HG03565 (cell line): Measurements from ENCODE around the gene WRAP73.

ENCODE experiments used
- ATAC-seq: cut with Tn5 transposase; IDR thresholded peaks from one replicate; pipeline ENCODE4 v1.9.1; 2021; ENCODE audit warnings: mild to moderate bottlenecking, moderate library complexity; ENCODE audit not compliant: unreplicated experiment

Gene WRAP73, protein sequence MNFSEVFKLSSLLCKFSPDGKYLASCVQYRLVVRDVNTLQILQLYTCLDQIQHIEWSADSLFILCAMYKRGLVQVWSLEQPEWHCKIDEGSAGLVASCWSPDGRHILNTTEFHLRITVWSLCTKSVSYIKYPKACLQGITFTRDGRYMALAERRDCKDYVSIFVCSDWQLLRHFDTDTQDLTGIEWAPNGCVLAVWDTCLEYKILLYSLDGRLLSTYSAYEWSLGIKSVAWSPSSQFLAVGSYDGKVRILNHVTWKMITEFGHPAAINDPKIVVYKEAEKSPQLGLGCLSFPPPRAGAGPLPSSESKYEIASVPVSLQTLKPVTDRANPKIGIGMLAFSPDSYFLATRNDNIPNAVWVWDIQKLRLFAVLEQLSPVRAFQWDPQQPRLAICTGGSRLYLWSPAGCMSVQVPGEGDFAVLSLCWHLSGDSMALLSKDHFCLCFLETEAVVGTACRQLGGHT

DNA sequence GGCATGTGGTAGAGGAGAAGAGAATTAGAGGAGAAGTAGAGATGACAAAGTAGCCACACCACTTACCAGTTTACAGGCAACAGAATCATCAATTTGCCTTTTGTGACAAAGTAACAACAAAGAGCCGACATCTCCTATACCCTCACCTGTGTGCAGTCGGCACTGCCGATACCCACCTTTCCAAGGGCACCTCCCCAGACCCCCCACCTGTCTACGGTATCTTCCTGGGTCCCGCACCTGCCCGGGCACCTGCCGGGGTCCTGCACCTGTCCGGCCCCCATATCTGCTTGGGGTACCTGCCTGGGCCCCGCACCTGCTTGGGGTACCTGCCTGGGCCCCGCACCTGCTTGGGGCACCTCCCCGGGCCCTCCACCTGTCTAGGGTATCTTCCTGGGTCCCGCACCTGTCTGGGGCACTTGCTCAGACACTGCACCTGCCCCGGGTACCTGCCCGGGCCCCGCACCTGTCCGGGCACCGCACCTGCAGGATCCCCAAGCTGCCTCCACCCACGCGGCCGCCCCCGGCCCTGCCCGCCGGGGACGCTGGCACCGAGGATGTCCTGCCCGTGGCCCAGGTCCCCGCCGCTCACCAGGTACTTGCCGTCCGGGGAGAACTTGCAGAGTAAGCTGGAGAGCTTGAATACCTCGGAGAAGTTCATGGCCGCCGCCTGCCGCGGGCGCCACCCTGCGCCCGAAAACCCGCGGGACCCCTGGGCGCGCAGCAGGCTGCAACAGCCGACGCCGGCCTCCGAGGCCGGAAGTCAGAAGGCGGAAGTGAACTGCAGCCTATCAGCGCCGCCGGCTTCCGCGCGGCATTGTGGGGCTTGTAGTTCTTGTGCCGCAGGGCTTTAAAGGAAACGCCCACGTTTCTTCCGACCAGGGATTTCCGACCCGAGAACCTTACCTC, at the start of gene WRAP73:
TSS of gene WRAP73 (minus strand) at position 762 of the 906 bp plus-strand sequence. CDS start at position 658, 104 bp downstream.
- ATAC-seq, result peak; percentile 89

DNA sequence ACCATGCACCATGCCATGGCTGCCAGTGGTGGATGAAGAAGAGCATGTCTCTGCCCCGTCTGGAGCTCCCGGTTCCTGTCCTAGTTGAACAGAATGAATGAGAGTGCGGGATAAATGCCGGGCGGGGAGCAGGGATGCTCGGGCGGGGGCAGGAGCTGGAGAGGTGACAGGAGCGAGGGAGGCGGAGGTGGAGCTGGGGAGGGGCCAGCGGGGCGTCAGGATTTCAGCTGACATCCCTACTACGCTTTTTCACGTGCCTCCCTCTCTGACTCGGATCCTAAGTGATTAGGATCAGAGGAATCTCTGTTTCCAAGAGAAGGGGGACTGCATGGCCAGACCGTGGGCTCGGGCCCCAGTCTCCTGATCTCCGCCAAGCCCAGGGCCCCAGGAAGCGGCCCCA, 49.7 kb upstream of the WRAP73 start:
- no peak for ATAC-seq

DNA sequence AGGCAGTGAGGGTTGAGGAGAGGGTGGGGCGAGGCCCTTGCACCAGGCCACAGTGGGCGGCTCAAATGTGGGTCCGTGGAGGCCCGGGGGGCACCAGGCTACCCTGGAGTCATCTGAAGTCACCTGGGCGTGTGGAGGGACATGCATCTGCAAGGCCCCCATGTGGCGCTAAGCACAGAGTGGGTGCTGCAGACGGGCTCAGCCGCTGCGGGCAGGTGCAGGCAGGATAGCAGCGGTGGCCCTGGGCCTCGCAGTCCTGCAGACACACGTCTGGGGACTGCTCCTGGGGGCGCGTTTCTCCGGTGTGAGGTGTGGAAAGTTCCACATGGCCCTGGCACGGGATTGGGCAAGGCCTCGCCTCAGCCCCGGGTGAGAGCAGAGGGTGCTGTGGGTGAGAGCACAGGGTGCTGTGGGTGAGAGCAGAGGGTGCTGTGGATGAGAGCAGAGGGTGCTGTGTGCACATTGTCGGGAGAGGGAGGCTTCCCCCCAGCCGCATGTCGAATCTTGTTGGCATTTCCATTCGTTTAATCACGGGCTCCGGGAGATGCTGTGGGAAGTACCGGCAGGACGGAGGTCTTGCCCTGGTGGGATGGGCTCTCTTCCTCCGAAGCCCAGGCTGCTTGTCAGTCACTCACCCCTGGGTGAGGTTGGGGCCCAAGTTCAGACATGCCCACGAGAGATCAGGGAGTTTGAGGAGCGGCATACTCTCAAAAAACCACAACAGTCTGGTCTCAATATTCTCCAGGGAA, 48.9 kb upstream of the WRAP73 start:
- ATAC-seq, result no peak

DNA sequence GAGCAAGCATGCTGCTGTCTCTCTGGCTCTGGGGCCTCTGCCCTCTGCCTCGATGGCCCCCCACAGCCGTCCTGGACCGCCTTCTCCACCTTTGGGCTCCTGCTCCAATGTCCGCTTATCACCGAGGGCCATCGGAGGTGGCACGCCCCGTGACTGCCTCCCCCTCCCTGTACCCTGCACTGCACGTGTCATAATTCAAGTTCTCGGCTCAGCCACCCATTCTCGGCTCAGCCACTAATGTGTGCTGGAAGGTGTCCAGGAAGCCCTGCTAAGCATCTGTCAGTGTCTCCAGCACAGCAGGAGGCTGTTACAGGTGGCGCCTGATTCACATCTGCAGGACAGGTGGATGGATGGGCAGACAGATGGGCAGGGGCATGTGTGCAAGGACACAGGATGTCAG, 47.9 kb upstream of the WRAP73 start:
- ATAC-seq, result no peak

DNA sequence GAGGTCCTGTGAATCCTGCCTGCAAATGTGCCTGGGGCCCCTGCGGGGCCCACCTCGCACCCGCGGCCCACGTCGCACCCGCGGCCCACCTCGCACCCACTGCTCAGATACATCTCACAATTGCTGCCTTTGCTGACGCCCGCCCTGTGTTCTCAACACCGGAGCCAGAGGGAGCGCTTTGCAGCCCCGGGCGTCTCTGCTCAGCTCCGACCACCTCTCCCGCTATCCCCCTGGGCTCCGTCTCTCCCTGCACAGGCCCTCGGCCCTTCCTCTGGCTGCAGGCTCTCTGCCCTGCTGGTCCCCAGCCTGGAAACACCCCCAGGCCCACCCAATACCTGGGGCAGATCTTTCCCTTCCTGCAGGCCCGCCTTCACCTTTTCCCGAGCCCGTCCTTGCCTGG, 47.2 kb upstream of the WRAP73 start:
- ATAC-seq, result no peak

DNA sequence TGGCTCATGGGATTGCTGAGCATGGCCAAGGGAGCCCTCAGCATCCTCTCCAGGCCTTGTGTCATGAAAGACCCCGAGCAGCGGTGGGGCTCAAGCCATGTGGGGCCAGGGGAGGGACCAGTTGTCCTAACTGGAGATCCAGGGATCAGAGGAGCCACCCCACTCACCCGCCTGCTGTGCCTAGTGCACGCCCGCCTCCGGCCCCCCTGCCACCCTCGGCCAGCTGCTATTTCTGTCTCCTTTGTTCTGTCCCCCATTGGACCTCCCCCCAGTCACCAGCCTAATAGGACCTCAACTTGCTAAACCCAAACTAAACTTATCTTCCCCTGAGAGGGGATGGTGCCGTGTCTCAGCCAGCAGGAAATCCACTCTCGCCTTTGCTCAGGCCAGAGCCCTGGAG, 46.8 kb upstream of the WRAP73 start:
- no peak for ATAC-seq

DNA sequence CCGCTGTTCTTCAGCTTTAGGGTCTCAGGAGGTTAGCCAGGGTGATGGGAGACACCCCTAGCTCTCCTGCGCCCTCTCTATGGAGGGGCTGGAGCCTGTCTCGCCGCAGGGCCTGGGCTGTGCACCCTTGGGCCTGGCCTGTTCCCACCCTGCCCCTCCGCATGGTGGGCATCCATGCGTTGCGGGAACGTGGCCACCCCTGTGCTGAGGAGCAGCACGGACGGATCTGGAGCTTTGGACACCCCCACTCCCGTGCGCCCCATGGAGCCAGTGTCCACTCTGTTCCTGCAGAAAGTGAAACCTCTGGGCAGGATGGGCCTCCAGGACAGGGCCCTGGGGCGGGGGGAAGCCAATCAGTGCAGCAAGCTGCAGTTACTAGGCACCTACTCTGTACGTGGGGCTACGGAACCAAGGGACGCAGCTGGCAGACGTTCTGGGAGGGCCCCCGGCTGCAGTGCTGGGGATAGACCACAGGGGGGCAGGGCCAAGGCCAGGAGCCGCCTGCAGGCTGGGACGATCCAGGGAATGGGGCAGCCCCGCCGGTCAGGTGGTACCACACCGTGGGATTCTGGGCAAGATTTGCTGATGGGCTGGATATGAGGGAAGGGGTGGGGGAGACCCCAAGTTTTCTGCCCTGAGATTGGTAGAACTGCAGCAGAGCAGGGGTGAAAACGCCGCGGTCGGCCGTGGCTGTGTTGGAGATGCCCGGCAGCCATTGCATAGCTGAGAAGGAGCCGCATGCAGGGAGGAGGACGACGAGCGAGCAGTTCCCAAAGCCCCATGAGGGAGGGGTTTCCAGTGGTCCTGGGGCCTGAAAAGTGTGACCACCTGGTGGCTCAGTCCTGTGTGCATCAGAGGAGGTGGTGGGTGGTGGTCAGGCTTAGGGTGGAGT, 45.7 kb upstream of the WRAP73 start:
- no peak for ATAC-seq

DNA sequence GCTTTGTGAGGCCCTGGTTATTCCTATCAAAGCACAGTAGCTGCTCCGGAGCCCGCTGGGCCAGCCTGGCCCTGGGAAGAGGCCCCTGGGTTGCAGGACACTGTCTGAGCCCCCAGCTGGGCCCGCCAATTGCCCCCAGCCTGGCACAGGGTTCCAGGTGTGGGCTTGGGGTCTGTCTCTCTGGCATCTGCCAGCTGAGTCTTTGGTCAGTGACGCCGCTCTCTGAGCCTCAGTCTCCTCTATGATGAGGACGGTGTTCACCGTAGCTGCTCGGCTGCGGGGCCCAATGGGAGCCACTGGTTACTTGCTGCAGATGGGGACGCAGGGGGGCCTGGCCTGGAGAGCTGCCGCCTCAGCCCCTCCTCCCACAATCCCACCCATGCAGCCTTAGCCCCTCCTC, 43.4 kb upstream of the WRAP73 start:
- ATAC-seq, result no peak

DNA sequence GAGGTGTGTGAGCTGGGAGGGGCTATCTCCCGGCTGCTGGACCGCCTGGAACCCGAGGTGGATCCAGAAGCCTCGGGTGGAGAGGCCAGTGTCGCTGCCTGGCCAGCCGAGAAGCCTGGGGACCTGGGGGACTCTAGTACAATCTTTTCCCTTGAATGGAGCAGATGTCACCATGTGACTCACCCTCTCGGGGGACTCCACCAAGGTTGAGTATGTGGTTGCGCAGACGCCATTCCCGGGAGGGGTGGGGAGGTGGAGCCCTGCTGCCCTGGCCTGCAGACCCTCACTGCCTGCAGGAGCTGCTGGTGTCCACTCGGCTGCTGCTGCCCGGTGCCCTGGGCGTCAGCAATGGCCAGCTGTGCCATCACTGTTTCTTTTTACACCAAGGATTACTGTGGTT, 42.7 kb upstream of the WRAP73 start:
- no peak for ATAC-seq

DNA sequence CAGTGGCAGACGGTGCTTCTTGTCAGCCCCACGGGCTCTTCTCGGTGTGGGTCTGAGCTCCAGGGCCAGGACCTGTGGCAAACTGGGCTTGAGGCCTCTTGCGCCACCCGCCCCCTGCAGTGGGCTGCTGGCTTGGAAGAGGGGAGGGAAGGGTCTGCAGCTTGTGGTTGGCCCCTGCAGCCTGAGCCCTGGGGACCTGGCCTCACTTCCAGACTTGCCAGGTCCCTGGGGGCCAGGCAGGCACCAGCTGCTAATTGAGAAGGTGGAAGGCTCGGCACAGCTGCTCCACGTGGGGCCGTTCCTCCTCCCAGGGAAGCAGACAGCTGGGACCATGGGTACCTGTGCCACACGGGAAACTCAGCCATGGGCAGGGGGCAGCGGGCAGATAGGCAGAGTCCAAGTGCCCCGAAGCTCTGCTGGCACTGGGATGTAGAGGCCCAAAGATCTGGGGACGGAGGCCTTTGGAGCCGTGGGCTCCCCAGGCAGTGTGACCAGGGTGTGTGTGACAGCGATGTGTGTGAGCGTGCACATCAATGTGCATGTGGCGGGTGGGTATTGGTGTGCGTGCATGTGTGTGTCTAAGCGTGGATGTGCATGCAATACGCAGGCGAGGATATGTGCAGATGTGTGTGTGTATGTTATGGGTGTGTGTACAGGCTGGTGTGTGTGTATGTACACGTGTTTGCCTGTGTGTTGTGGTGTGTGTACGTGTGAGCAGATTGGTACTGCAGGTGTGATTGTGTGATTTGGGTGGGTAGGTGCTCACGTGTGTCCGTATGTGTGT, 41.7 kb upstream of the WRAP73 start:
- ATAC-seq, result no peak

DNA sequence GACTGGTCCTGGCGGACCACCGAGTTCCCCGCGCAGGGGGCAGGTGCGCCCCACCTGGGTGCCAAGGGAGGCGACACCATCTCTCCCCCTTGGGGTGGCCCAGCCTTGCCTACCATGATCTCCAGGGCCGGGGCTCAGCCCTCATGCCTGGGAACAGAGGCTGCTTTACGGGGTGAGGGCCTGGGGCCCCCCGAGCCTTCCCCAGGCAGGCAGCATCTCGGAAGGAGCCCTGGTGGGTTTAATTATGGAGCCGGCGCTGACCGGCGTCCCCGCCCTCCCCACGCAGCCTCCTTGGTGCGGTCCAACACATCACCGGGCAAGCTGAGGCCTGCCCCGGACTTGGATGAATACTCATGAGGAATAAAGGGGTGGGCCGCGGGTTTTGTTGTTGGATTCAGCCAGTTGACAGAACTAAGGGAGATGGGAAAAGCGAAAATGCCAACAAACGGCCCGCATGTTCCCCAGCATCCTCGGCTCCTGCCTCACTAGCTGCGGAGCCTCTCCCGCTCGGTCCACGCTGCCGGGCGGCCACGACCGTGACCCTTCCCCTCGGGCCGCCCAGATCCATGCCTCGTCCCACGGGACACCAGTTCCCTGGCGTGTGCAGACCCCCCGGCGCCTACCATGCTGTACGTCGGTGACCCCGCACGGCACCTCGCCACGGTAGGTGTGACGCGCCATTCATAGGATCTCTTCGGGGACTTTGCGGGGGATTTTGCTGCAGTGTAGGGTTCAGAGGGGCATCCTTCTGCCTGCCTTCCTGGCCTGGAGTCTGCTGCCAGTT, 40.6 kb upstream of the WRAP73 start:
- ATAC-seq, result no peak

DNA sequence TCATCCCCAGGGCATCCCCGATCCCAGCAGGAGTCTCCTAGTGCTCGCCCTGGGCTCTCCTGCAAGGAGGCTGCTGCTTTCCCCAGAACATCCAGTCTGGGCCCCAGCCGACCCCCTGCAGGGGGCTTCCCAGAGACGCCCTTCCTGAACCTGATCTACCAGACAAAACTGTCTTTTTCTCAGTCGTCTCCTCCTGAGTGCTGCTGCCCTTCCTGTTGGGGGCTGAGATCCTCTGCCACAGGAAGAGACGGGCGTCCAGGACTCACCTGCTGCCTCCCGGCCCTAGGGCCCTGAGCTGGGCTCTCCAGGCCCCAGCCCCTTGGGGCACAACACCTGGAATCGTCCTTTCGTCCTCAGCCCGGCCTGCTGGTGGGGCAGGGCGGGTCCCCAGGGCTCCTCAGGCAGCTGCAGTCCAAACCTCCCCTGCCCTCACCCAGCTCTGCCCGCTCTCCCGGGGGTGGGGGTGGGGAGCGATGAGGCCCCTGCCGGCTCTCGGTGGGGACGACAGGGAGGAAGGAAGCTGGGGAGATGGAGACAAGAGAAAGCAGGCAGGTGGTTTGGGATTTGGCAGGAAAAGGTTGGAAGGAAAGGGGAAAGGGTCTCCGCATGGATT, 39.3 kb upstream of the WRAP73 start:
- ATAC-seq, result no peak

DNA sequence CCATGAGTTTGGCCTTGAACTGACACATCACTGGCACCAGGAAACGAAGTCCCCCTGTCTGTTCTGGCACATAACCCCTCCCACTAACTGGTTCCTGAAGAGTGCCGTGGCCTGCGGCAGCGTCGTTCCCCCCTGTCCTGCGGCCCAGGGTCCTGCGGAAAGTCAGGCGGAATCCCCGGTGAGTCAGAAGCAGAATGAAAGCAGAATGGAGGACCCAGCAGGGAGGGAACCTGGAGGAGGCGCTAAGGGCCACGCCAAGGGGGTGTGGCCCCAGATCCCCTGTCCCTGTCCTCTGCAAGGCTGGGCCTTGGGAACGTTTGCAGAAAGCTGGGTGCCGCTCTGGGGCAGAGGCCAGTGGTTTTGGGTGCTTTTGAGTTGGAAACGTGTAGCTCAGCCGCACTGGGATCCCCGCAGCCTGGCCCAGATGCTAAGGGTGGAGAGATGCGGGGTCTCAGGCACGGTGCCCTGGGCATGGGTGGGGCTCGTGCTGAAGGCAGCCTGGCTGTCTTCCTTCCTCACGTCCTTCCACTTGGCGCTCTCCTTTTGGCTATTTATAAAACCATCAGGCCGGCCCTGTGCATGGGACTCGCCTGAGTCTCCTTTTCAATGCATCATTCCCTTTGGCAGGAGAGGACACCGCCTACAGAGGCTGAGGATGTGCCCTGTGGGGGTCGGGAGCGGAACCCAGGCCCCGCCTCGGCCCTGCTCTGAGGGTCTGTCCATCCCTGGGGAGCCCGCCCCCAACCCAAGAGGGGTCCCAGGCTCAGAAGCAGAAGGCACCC, 38.6 kb upstream of the WRAP73 start:
- ATAC-seq, result no peak

DNA sequence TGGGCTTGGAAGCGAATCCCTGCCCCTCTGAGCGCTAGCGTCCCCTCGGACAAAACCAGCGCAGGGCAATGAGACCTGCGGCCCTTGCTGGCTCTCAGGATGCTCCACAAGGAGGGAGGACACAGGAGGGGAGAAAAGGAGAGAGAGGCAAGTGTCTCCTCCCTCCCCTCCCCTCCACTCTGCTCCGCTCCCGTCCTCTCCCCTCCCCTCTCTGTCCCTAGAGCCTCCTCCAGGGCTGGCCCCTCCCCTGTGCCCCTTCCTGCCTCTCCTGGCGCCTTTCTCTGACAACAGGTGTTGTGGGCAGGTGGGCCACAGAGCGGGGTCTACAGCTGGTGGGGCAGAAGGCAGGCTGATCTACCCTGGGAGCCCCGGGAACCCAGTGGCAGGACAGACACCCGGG, 37.6 kb upstream of the WRAP73 start:
- no peak for ATAC-seq

DNA sequence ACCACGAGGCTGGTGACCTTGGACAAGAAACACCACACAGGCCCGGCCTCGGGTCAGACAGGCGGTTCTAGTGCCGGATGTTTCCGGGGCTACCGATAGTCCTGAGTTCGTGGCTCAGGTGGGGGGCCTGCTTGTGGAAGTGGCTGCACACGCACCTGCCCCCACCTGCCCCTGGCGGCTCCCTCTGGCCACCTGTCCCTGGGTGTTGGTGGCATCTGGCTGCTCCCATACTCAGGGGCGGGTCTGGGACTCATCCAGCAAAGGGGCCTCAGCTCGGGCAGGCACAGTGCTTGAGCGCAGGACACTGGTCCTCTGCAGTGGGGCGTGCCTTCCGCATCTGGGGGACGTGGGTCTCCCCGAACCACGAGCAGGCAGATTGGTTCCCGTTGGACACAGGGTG, 36.0 kb upstream of the WRAP73 start:
- no peak for ATAC-seq

DNA sequence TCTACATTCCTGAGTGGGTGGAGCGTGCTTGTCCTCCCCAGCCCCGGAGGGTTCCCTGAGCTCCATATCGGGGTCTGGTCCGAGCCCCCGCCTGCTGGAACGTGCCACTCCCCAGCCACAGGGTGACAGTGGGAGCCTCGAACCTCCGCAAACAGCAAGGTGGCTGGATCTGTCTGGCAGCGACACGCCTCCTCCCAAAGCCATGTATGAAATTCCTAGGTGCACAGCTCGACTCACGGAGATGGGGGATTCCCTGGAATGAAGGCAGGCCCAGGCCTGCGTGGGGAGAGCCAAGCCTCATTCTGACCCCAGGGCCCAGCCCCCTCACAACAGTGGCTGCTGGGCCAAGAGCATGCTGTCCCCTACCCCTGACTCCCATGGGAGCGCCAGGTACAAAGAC, 35.3 kb upstream of the WRAP73 start:
- ATAC-seq, result no peak

DNA sequence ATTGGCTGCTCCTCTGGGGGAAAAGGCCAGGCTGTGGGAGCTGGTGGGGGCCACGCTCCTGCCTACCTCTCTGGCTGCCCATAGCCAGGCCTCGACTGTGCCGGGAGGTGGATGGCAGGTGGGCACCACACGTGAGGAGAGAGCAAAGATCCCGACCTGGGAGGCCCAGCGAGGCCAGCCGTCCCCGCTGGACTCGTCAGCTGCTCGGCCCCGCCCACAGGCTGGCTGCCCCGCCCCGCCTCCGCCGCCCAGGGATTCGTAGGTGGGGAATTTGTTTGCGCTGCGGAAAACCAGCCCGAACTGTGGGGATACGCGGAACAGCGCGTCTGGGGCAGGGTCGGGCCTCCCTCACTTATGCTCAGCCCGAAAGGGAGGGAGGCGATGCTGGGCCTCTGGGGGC, 34.1 kb upstream of the WRAP73 start:
- ATAC-seq, result no peak
